ENCODE results near the gene GBE1.
"Not testable (repeated sequence)": the region's sequence is repeated elsewhere in the genome, so short reads cannot be mapped to it uniquely, and the experiment has no call there.

The GBE1 gene

DNA sequence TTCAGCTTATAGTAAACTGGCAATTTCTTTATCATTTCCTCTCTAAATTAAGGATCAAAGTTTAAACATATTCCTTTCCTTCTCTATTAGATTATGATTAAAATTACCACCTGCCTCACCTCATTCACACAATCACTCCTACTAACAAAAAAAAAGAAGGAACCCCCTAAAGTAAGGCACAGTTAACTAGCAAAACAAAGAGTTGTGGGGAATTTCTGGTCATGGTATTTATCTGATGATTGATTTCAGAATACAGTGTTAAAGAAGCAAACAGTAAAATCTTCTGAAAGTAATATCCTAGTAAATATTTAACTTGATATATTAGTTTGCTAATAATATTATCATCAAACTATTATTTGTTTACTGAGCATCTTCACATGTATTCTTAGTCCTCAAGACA lies 8.8 kb downstream of the GBE1 start:
- no peak for DNase-seq

DNA sequence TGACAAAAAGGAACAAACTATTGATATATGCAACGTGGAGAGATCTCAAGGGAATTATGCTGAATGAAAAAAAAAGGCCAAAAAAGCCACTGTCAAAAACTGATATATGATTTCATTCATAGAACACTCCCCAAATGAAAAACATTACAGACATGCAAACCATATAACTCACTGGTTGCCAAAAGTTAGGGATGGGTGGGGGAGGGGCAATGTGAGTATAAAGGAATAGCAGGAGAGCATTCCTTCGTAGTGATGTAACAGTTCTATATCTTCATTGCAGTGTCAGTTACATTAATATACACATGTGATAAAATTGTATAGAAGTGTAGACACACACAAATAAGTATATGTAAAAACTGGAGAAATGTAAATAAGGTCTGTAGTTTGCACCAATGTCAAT lies 12.2 kb downstream of the GBE1 start:
- no peak for DNase-seq

DNA sequence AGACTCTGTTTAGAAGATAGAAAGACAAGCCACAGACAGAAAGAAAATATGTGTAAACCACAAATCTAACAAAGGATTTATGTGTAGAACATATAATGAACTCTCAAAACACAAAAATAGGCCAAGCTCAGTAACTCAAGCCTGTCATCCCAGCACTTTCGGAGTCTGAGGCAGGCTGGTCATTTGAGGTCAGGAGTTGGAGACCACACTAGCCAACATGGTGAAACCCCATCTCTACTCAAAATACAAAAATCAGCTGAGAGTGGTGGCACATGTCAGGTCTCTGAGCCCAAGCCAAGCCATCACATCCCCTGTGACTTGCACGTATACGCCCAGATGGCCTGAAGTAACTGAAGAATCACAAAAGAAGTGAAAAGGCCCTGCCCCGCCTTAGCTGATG lies 14.2 kb downstream of the GBE1 start:
- DNase-seq = not testable (repeated sequence)

DNA sequence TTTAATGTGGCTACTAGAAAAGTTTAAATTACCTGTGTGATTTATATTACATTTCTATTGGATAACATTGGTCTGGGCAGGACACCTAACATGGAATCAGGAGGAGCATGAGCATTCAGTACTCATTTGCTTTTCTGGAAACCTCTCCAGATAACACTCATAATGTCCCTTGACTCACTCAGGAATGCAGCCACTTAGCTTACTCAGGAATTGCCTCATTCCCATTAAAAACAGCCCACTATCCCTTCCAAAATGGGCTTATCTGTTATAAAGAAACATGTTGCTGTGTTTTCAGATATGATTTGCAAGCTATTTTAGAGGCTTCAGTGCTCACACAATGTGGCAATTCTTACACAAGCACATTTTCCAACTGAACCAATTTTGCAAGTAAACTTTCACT lies 17.1 kb downstream of the GBE1 start:
- DNase-seq = no peak

DNA sequence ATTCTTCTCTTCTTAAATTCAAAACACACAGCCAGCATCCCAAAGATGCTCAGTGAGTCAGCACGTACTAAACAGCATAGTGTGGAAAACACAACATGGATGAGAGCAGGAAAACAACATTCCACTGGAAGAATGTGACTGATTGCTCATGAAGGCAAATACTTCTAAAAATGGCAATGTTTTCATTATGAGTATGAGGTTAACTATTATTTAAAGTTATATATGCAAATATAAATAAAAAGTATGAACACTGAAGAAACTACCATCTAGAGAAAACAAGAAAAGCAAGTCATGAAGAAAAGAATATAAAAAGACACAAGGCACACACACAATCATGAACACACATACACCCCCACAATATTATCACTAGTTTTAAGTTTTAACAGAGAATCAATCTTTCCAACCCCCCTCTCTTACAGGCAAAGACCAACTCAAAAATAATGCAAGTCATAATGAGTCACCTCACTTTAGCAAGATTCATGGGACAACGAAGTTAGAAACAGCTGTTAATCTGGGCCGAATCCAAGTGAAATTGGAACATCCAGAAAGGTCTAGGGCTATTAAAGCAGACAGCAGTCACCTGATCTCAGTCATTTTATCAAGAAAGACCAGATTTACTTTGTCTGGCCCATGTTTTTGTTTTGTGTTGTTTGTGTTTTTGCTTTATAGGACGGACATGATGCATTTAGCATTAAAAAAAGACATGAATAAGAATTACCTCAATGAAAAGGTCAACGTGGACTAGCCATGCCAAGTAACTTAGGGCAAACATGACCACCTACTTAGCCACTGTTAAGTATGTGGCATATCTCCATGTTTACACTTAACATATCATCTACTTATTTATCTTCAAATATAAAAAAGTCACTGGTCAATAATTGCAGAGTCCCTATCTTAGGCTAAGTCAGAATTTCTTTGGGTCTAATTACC lies 18.1 kb downstream of the GBE1 start:
- peak; percentile 81 for DNase-seq

DNA sequence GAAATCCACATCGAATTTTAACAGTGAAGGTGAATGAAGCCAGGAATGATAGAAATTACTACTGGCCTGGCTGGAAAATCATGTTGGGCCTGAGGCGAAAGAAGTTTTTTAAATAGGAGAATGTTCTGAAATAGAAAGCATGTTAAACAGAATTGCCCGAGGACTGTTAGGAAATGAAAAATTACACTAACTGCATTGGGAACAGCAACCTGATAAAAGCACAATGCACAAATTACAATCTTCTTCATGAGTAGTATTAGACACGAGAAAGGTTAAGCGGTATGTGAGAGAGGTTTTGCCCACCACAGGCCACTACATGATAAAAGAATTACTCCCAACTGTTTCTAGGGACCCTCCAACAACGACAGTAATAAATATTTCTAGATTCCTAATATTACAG lies 18.9 kb downstream of the GBE1 start:
- DNase-seq = no peak

DNA sequence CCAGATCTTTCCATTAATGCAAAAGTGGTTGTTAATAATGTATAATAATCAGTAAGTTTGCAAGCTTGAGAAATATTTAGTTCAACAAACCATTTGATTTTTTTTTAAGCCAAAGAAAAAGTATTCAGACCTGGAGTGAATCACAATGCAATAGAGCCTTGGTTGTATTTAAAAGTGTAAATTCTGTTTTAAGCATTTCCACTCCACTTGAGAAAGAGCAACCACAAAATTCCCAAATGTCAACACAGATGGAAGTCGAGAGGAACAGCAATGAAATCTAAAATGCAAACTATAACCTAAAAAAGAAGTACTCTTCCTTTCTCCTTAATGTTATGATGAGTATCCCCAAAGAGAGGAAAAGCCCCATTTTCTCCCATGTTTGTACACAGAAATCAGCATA lies 20.2 kb downstream of the GBE1 start:
- DNase-seq = no peak

DNA sequence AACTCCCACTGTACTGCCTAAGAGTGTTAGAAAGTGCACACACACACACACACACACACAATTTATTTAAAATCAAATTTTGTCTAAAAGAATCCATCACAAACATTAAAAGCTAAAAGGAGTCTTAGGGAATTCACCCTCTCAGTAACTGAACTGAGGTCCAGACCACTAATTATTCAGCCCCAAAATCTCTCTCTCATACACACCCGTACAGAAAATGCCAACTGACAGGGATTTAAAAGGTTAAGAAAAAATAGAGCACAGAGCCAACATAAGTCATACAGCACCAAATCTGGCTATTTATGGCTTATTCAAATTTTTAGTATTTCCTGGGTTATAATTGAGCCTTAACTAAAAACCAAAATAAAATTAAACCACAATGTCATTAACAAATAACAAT lies 20.7 kb downstream of the GBE1 start:
- DNase-seq = no peak

DNA sequence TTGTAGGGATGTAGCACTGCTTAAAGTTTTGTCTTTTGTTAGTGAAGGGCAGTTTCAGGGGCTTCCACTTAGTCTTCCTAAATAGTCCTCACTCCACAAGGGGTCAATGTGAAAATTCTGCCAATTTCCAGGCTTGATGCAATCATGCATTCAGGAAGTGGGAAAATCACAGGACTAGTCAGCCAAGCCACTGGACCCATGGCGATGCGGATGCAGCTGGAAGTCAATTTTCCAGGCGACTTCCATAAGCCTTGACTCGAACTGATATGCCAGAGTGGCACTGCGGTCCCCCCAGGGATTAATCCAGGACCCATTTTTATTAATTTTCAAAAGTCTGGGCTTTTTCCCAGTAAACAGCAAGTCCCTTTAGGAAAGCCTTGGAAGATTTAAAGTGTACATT lies 26.1 kb downstream of the GBE1 start:
- no peak for DNase-seq

DNA sequence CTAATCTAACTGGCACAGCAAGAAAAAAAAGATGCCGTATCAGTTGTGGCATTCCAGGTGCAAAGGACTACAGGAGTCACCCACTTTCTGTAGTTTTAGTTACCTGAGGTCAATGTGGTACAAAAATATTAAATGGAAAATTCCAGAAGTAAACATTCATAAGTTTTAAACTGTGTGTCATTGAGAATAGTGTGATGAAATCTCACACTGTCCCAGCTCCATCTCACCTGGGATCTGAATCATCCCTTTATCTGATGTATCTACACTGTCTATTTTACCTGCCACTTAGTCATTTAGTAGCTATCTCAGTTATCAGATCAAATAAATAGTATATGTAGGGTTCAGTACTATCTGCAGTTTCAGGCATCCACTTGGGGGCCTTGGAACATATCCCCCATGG lies 26.7 kb downstream of the GBE1 start:
- DNase-seq = no peak

DNA sequence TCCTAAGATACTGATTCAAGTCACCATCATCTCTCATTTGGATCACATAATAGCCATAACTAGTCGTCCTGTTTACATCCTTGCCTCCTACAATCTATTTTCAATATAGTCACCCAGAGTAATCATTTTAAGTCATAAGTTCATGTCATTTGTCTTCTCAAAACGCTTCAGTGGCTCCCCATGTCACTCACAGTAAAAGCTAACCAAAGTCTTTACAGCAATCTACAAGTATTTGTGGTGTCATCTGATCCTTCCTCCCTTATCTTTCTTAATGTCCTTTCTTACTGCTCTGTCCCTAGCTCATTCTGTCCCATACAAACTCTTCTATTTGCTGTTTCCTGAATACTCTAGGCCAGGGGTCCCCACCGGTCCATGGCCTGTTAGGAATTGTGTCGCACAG lies 28.8 kb downstream of the GBE1 start:
- no peak for DNase-seq

DNA sequence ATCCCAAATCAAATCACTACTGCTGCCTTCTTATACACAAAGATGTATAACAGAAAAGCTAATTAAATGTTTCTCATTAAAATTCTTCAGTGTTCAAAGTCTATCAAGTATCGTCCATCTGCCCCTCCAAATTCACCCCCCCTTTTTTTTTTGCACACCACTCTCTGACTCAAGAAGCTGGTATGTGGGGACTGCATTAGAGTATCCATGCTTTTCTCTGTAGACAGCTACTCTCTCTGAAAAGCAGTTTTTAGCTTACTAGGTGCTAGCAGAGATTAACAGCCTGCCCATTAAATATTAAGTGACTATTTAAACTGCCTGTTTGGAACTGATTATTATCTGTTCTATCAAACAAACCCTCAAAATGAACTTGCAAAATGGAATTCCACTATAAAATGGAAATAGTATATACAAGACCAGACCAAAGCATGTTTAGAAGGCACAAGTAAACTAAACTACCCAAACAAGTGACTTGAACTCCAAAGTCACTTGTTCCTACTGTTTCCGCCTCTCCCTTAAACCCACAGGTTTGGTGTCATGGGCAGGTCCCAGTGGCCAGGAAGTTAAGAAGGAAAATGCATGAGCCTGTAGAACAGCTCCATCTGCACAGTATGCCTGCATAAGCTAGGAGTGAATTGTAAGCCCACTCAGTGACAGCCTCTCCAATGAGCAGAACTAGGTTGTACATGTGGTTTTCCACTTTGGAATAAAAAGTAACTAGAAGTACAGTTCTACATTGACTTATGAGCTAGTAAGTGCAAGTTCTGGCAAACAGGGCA lies 32.5 kb downstream of the GBE1 start:
- DNase-seq = no peak

DNA sequence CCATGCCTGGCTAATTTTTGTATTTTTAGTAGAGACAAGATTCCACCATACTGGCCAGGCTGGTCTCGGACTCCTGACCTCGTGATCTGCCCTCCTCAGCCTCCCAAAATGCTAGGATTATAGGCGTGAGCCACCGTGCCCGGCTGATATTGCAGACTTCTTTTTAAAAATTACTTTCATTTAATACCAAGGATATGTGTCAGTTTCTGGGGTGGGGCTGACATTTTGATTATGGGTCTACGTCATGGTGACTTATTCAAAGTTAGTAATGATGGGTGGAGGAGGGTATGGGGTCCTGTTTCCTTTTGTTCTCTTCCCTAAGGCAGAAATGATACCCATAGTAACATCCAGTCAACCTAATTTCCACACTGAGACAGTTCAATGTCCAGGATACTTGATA lies 34.7 kb downstream of the GBE1 start:
- no peak for DNase-seq

DNA sequence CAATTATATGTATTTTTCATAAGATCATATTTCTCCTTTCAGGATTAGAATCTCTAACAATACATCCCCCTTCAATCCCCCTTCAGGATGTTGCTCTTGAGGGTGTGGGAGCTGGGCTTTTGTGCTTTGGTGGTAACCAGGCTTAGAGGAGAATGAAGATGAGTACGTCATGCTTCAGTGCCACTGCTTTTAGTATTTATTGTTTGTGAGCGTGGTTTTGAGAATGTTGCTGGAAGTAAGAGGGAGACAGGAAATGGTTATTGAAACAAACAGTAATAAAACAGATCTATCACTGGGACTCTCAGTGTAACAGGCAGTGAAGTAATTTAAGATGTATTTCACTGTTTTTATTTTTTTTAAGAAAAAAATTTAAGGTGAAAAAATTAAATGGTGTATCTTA lies 35.3 kb downstream of the GBE1 start:
- DNase-seq = no peak

DNA sequence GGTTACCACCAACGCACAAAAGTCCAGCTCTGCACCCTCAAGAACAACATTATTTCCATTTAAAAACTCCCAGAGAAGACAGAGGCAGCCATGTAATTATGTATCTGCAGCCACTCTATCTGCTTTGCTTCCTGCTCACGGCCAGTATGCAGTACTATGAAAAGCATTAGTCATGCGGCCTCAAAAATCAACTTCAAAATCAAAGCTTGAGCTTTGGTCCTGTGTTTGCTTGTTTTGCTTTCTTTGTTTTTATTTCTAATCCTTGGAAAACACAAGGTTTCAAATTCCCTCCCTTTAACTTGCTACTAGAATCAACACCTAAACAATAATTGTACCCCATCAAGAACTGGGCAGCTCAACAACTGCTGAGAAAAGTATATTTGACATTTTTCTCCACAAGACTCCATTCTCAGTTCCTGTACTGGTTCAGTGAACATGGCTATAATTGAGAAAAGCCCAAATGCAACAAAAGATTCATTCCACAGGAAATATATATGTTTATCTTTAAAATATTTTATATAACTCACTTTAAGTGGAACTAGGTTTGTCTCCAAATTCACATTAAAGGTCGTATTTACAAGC lies 37.6 kb downstream of the GBE1 start:
- no peak for DNase-seq

DNA sequence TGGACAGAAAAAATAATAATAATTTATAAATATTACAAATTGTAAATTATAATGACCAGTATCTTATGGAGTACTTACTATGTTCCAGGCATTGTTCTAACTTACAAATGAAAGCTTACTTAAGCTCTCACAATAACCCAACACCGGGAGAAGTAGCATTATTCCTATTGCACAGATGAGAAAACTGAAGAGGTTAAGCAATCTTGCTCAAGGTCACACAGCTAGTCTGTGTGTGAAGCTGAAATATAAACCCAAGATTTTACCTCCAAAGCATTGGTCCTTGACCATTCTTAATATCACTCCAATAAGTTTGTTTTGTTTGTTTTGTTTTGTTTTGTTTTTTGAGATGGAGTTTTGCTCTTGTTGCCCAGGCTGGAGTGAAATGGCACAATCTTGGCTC lies 43.1 kb downstream of the GBE1 start:
- no peak for DNase-seq

DNA sequence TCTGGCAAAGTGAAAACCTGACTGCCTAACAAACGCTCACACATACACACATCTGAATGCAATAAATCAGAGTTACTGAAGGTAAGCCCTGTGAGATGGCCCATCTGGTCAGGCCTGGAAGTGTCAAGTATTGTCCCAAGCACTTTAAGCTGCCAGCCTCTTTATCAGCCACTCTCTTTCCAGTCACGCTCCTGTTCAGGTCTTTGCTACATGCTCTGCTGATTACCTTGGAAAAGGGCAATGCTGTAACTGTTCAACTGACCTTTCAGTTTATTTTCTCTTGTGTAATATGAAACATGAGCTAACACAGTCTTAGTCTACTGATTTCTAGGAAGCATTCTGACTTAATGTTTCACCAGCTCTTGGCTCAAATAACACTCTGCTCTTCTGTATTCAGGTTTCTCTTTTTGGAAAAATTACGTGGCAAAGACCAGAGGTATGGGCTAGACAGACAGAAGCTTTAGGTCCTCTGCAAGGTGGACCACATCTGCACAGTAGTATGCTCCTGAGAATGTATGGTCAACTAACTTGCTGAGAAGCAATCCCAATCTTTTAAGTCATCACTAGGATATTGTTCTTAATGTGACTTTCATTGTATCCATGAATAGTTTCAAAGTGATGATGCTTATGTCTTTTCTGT lies 44.5 kb downstream of the GBE1 start:
- no peak for DNase-seq

DNA sequence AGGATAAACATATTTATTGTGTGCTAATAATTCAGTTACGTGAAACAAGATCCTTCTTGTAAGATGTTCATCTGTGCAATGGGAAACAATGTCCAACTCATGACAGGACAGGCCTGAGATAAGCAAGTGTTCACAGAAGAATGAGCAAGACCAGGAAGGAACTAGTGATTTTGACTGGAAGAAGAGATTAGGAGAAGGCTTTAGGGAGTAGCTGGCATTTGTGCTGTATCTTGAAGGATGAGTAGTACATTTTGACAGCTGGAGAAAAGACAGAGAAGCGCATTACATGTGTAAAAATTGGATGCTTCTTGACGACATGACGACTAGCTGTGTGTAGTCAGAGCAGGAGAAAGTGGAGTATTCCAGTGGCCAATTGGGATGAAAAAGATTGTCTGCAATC lies 48.4 kb downstream of the GBE1 start:
- peak; percentile 20 for DNase-seq

DNA sequence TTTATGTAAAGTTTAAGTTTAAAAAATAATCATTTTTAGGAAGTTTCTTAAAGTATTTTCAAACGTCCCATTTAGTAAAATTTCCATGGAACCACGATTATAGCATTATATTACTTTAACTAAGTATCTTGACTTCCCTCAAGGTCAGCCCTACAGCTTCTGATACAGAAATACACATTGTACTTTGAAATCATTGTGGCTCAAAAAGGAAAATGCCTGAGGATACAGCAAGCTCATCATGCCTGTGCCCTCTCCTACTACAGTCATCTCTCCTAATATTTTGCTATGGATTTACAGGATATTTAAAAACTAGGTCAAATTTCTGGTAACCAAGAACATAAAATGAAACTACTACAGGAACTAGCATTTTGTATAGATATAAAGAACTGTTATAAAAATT lies 51.8 kb downstream of the GBE1 start:
- DNase-seq = no peak

DNA sequence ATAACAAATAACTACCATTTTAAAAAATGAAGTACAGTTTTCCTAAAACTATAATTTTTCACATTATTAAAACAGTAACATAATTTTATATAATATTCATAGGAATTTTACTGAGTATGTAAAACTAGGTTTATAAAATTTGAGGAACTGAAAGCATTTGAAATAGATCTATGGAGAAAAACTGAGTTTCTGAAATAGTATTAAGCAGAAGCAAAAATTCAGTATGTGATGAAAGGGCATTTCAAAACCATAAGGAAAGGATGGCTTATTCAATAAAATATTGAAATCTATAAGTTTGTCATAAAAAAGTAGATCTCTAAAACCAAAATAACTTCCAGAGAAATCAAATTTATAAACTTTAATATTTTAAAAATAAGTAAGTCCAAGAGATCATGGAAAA lies 53.4 kb downstream of the GBE1 start:
- no peak for DNase-seq

DNA sequence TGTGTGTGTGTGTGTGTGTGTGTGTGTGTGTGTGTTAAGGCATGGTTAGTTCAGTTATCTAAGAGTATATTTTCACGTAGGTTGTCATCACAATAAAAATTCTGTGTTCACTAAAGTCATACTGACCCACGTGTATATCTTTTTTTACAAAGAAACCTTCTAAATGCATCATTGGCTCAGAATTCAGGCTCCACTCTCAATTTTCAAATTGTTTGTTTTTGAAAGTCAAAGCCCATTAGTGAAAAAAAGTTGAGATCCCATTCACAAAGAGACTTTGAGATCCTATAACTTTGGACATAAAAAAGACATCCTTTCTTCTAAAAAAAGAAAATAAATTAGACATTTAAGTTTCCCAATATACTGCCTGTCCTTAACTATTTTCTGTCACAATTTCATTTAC lies 59.3 kb downstream of the GBE1 start:
- no peak for DNase-seq

DNA sequence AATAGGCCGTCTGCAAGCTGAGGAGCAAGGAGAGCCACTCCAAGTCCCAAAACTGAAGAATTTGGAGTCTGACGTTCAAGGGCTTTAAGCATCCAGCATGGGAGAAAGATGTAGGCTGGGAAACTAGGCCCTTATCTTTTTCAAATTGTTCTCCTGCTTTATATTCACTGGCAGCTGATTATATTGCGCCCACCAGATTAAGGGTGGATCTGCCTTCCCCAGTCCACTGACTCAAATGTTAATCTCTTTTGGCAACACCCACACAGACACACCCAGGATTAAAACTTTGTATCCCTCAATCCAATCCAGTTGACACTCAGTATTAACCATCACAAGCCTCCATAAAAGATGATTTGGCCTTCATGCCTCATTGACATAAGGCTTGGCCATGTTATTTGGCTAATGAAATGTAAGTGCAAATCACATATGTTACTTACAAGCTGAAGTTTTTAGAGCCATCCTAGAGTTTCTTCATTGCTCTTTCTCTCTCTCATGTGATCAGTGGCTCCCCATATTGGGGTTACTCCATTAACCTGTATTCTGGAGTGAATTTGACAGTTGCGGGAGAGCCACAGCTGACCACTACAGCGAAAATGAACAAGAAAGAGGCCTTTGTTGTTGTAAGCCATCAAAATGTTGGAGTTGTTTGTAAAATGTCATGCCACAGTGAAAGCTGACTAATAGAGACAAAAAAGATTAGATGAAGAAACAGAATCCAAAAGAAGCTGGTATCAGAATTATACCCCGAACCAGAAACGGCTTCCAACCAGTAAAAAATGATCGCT lies 61.7 kb downstream of the GBE1 start:
- DNase-seq = peak; percentile 66

DNA sequence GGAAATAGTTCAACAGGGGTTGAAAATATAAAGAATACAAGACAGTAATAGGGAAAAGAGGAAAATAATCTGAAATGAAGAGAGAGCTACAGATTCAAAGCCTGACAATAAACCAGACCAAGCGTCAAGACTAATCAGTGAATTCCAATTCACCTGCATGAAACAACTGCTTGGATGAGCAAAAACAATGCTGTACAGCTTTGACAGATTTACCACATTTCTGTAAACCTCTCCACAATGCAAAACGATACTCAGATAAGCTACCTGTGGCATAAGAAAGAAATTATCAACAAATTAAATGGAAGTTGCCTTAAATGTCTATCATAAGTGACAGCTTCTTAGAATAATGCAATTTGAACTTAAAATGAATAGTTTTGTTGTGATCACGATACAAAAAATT lies 65.4 kb downstream of the GBE1 start:
- DNase-seq = no peak
